ENCODE results near the gene ARX. TPM values are rescaled to one million over a fixed set of nuclear protein-coding genes. Genes with fewer than 3 reads are reported as not detected.

ARX gene
- total RNA-seq, 1 donor from 2014 or later = 12.1 TPM

- TF ChIP-seq CTCF (conservative IDR thresholded peaks at IDR 0.05) = no peak
- Mint-ChIP-seq H3K4me3 (no peak overlapping the region), H3K27ac (no peak overlapping the region), H3K36me3 (peaks cover 9% of the 10 kb centered on the region), H3K4me1 (ENCODE audit: unreplicated experiment) (peaks cover 18% of the 10 kb centered on the region), H3K27me3 (no peaks in the 10 kb centered on the region), H3K9me3 (no peaks in the 10 kb centered on the region)
- DNase-seq (ENCODE audit: extremely low spot score, unreplicated experiment) = no peak
Observed at GRCh38 chrX:24963823-24964222, 51.9 kb downstream of the ARX start.

GRCh38 chrX:24961809-24962208 lies 54.0 kb downstream of the ARX start:
- Mint-ChIP-seq H3K27me3 (no peaks in the 10 kb centered on the region), H3K9me3 (peaks cover 4% of the 10 kb centered on the region), H3K4me3 (no peak overlapping the region), H3K4me1 (ENCODE audit: unreplicated experiment) (peaks cover 18% of the 10 kb centered on the region), H3K36me3 (peaks cover 15% of the 10 kb centered on the region), H3K27ac (no peak overlapping the region)
- no peak for TF ChIP-seq CTCF (conservative IDR thresholded peaks at IDR 0.05)
- no peak for DNase-seq (ENCODE audit: extremely low spot score, unreplicated experiment)

- Mint-ChIP-seq H3K4me3 (no peak overlapping the region), H3K4me1 (ENCODE audit: unreplicated experiment) (peaks cover 6% of the 10 kb centered on the region), H3K27me3 (no peaks in the 10 kb centered on the region), H3K36me3 (peaks cover 18% of the 10 kb centered on the region), H3K9me3 (peaks cover 4% of the 10 kb centered on the region), H3K27ac (no peak overlapping the region)
- TF ChIP-seq CTCF (conservative IDR thresholded peaks at IDR 0.05) = no peak
- DNase-seq (ENCODE audit: extremely low spot score, unreplicated experiment) = no peak
Observed at GRCh38 chrX:24956828-24957227, 58.9 kb downstream of the ARX start.

- H3K27me3 Mint-ChIP-seq = no peaks in the 10 kb centered on the region
- no peak for DNase-seq (ENCODE audit: extremely low spot score, unreplicated experiment)
- peaks cover 6% of the 10 kb centered on the region for H3K4me1 Mint-ChIP-seq (ENCODE audit: unreplicated experiment)
- no peak overlapping the region for H3K4me3 Mint-ChIP-seq
- H3K9me3 Mint-ChIP-seq = peaks cover 4% of the 10 kb centered on the region
- H3K27ac Mint-ChIP-seq = no peak overlapping the region
- TF ChIP-seq CTCF (conservative IDR thresholded peaks at IDR 0.05) = no peak
- peaks cover 18% of the 10 kb centered on the region for H3K36me3 Mint-ChIP-seq
Observed at GRCh38 chrX:24955372-24955930, 60.3 kb downstream of the ARX start.

GRCh38 chrX:24954732-24955131 lies 61.0 kb downstream of the ARX start:
- Mint-ChIP-seq H3K36me3 (peaks cover 14% of the 10 kb centered on the region), H3K27ac (no peak overlapping the region), H3K9me3 (peaks cover 4% of the 10 kb centered on the region), H3K4me3 (no peak overlapping the region), H3K4me1 (ENCODE audit: unreplicated experiment) (peaks cover 6% of the 10 kb centered on the region), H3K27me3 (no peaks in the 10 kb centered on the region)
- no peak for DNase-seq (ENCODE audit: extremely low spot score, unreplicated experiment)
- TF ChIP-seq CTCF (conservative IDR thresholded peaks at IDR 0.05) = no peak

Data from type B pancreatic cell (in vitro differentiated cells).